ENCODE data around the gene LRP5.
"Not testable (repeated sequence)": the region's sequence is repeated elsewhere in the genome, so short reads cannot be mapped to it uniquely, and the experiment has no call there.

LRP5 gene

DNA sequence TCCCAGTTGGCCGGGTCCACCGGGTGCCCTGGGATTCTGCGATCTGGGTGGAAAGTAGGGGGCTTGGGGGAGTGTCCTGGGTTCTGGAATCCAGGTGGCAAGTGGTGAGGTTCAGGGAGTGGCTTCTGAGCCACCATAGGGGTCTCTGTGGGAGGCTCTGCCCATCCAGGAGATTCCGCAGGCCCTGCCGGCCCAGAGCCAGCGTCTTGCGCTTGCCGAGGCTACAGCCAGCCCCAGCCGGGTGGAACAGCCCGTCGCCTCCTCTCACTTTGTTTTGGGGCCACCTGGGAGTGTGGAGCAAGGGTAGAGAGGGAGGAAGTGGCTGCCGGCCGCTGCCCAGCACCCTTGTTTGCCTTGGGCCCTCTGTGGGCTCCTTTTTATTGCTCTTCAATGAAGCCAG is 87.5 kb downstream of the LRP5 start:
- Histone ChIP-seq H3K27ac (ENCODE audit: low read length) (peak overlapping the region; percentile 91), H3K9ac (ENCODE audit: low read length in 2 of 2) (peak overlapping the region; percentile 51 to 64), H3K9me3 (ENCODE audit: control insufficient read depth in 2 of 2, low read length in 2 of 2) (no peaks in the 10 kb centered on the region), H3K4me3 (ENCODE audit: low read length in 2 of 2) (peak overlapping the region in 1 of 2 donors; percentile 8), H3K36me3 (ENCODE audit: control insufficient read depth in 2 of 2, insufficient read depth in 2 of 2, low read length in 2 of 2) (peaks cover 10 to 16% of the 10 kb centered on the region in 2 donors), H3K27me3 (ENCODE audit: control insufficient read depth in 1 of 2, insufficient read depth in 2 of 2, low read length in 2 of 2) (no peaks in the 10 kb centered on the region), H3K4me1 (ENCODE audit: control insufficient read depth, insufficient read depth, low read length) (peaks cover 36% of the 10 kb centered on the region)

DNA sequence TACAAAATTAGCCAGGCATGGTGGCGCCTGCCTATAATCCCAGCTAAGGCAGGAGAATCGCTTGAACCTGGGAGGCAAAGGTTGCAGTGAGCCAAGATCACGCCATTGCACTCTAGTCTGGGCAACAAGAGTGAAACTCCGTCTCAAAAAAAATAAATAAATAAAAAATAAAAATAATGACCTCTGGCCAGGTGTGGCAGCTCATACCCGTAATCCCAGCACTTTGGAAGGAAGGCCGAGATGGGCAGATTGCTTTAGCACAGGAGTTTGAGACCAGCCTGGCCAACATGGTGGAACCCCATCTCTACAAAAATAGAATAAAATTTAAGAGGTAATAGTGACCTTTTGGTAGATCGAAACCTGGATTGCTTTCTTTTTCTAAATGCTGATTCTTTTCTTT is 88.2 kb downstream of the LRP5 start:
- H3K9me3 ChIP-seq (ENCODE audit: control insufficient read depth in 2 of 2, low read length in 2 of 2); H3K9ac ChIP-seq (ENCODE audit: low read length in 2 of 2); H3K4me3 ChIP-seq (ENCODE audit: low read length in 2 of 2); H3K27me3 ChIP-seq (ENCODE audit: control insufficient read depth in 1 of 2, insufficient read depth in 2 of 2, low read length in 2 of 2): not testable (repeated sequence)
- H3K36me3 ChIP-seq (ENCODE audit: control insufficient read depth in 2 of 2, insufficient read depth in 2 of 2, low read length in 2 of 2): peaks cover 10 to 16% of the 10 kb centered on the region in 2 donors
- H3K4me1 ChIP-seq (ENCODE audit: control insufficient read depth, insufficient read depth, low read length): peaks cover 38% of the 10 kb centered on the region
- peak overlapping the region; percentile 46 for H3K27ac ChIP-seq (ENCODE audit: low read length)

DNA sequence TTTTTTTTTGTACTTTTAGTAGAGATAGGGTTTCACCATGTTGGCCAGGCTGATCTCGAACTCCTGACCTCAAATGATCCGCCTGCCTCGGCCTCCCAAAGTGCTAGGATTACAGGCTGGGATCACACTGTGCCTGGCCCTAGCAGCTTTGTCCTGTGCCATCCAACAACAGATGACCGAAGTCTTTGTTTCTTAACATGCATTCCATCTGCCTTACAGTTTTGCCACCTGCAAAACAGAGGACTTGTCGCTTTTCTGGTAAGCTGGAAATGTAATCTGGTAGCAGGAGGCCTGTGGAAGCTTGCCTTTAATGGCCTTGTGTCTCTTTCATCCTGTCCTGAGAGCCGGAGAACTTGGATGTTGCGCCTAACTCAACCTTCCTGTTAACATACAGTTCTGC is 89.5 kb downstream of the LRP5 start:
- H3K4me1 ChIP-seq (ENCODE audit: control insufficient read depth, insufficient read depth, low read length): peaks cover 49% of the 10 kb centered on the region
- peak overlapping the region; percentile 46 for H3K27ac ChIP-seq (ENCODE audit: low read length)

DNA sequence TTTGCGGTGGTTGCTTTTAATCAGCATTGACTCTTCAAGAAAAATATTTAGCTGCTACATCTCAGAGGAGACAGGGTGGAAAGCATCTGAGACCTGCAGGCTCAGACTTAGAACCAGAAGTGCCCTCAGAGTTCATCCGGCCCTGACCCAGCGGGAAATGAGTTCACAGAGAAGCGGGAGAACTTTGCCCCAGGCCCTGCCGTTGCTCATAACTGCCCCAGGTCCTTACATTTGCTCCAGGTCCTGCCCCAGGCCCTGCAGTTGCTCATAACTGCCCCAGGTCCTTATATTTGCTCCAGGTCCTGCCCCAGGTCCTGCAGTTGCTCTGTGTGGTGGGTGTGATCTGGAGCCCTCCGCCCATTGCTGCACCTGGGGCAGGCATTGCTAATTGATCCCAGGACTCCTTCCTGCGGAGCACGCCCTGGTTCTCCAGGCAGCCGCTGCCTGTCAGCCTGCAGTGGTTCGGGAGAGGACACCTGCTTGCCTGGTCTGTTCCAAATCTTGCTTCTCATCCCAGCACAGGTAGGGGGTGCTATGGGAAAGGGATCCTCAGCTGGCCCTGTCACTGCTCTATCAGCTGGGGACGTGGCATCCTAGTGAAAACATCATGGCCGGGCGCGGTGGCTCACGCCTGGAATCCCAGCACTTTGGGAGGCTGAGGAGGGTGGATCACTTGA is 90.1 kb downstream of the LRP5 start:
- no peaks in the 10 kb centered on the region for H3K9me3 ChIP-seq (ENCODE audit: control insufficient read depth in 2 of 2, low read length in 2 of 2)
- H3K4me1 ChIP-seq (ENCODE audit: control insufficient read depth, insufficient read depth, low read length): peaks cover 48% of the 10 kb centered on the region
- H3K4me3 ChIP-seq (ENCODE audit: low read length in 2 of 2): no peak overlapping the region
- H3K9ac ChIP-seq (ENCODE audit: low read length in 2 of 2): no peak overlapping the region
- H3K36me3 ChIP-seq (ENCODE audit: control insufficient read depth in 2 of 2, insufficient read depth in 2 of 2, low read length in 2 of 2): peaks cover 14 to 27% of the 10 kb centered on the region in 2 donors
- H3K27me3 ChIP-seq (ENCODE audit: control insufficient read depth in 1 of 2, insufficient read depth in 2 of 2, low read length in 2 of 2): no peaks in the 10 kb centered on the region
- peak overlapping the region; percentile 24 for H3K27ac ChIP-seq (ENCODE audit: low read length)

More for the DNA sequence above, 89.5 kb downstream of the LRP5 start:
- H3K36me3 ChIP-seq (ENCODE audit: control insufficient read depth in 2 of 2, insufficient read depth in 2 of 2, low read length in 2 of 2): peaks cover 14 to 25% of the 10 kb centered on the region in 2 donors
- no peaks in the 10 kb centered on the region for H3K9me3 ChIP-seq (ENCODE audit: control insufficient read depth in 2 of 2, low read length in 2 of 2)
- H3K27me3 ChIP-seq (ENCODE audit: control insufficient read depth in 1 of 2, insufficient read depth in 2 of 2, low read length in 2 of 2): no peaks in the 10 kb centered on the region
- peak overlapping the region in 1 of 2 donors; percentile 47 for H3K9ac ChIP-seq (ENCODE audit: low read length in 2 of 2)
- no peak overlapping the region for H3K4me3 ChIP-seq (ENCODE audit: low read length in 2 of 2)

DNA sequence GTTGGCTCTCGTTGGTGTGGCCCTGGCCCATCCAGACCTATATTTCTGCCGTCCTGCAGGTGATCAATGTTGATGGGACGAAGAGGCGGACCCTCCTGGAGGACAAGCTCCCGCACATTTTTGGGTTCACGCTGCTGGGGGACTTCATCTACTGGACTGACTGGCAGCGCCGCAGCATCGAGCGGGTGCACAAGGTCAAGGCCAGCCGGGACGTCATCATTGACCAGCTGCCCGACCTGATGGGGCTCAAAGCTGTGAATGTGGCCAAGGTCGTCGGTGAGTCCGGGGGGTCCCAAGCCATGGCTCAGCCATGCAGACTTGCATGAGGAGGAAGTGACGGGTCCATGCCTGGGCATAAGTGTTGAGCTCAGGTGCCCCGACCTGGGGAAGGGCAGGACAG is 91.0 kb downstream of the LRP5 start:
- H3K27ac ChIP-seq (ENCODE audit: low read length): no peak overlapping the region
- H3K9me3 ChIP-seq (ENCODE audit: control insufficient read depth in 2 of 2, low read length in 2 of 2): no peaks in the 10 kb centered on the region
- peaks cover 39% of the 10 kb centered on the region for H3K4me1 ChIP-seq (ENCODE audit: control insufficient read depth, insufficient read depth, low read length)
- no peaks in the 10 kb centered on the region for H3K27me3 ChIP-seq (ENCODE audit: control insufficient read depth in 1 of 2, insufficient read depth in 2 of 2, low read length in 2 of 2)
- no peak overlapping the region for H3K4me3 ChIP-seq (ENCODE audit: low read length in 2 of 2)
- H3K9ac ChIP-seq (ENCODE audit: low read length in 2 of 2): no peak overlapping the region
- peaks cover 14 to 29% of the 10 kb centered on the region in 2 donors for H3K36me3 ChIP-seq (ENCODE audit: control insufficient read depth in 2 of 2, insufficient read depth in 2 of 2, low read length in 2 of 2)

DNA sequence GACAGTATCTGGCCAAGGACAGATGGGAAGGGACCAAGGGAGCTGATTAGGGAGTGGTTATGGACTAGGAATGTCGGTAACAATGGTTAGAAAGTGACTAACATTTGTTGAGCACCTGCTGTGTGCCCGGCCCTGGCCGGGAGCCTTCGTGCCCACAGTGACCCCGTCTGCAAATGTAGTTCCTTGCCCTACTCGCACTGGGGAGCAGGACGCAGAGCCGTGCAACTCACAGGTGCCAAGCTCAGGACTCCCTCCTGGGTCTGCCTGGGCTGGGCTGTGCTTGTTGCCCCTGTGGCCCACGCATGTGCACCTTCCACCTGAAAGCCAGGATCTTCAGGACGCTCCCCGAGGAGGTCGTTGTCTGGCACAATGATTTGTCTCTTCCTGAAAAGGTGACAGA is 91.4 kb downstream of the LRP5 start:
- H3K4me1 ChIP-seq (ENCODE audit: control insufficient read depth, insufficient read depth, low read length): peaks cover 37% of the 10 kb centered on the region
- peaks cover 14 to 32% of the 10 kb centered on the region in 2 donors for H3K36me3 ChIP-seq (ENCODE audit: control insufficient read depth in 2 of 2, insufficient read depth in 2 of 2, low read length in 2 of 2)
- H3K27ac ChIP-seq (ENCODE audit: low read length): no peak overlapping the region
- no peak overlapping the region for H3K9ac ChIP-seq (ENCODE audit: low read length in 2 of 2)
- H3K4me3 ChIP-seq (ENCODE audit: low read length in 2 of 2): no peak overlapping the region
- H3K9me3 ChIP-seq (ENCODE audit: control insufficient read depth in 2 of 2, low read length in 2 of 2): no peaks in the 10 kb centered on the region
- H3K27me3 ChIP-seq (ENCODE audit: control insufficient read depth in 1 of 2, insufficient read depth in 2 of 2, low read length in 2 of 2): no peaks in the 10 kb centered on the region

DNA sequence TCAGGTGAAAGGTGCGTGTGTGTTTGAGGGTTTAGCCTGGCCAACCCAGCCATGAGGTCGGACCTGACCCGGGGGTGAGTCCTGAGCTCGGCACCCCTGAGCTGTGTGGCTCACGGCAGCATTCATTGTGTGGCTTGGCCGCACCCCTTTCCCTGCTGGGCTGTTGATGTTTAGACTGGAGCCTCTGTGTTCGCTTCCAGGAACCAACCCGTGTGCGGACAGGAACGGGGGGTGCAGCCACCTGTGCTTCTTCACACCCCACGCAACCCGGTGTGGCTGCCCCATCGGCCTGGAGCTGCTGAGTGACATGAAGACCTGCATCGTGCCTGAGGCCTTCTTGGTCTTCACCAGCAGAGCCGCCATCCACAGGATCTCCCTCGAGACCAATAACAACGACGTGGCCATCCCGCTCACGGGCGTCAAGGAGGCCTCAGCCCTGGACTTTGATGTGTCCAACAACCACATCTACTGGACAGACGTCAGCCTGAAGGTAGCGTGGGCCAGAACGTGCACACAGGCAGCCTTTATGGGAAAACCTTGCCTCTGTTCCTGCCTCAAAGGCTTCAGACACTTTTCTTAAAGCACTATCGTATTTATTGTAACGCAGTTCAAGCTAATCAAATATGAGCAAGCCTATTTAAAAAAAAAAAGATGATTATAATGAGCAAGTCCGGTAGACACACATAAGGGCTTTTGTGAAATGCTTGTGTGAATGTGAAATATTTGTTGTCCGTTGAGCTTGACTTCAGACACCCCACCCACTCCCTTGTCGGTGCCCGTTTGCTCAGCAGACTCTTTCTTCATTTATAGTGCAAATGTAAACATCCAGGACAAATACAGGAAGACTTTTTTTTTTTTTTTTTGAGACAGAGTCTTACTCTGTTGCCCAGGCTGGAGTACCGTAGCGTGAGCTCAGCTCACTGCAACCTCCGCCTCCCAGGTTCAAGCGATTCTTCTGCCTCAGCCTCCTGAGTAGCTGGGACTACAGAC is 94.2 kb downstream of the LRP5 start:
- Histone ChIP-seq H3K9ac (ENCODE audit: low read length in 2 of 2) (no peak overlapping the region), H3K4me1 (ENCODE audit: control insufficient read depth, insufficient read depth, low read length) (peaks cover 13% of the 10 kb centered on the region), H3K27ac (ENCODE audit: low read length) (peak overlapping the region; percentile 24), H3K4me3 (ENCODE audit: low read length in 2 of 2) (no peak overlapping the region), H3K36me3 (ENCODE audit: control insufficient read depth in 2 of 2, insufficient read depth in 2 of 2, low read length in 2 of 2) (peaks cover 32 to 50% of the 10 kb centered on the region in 2 donors), H3K9me3 (ENCODE audit: control insufficient read depth in 2 of 2, low read length in 2 of 2) (no peaks in the 10 kb centered on the region), H3K27me3 (ENCODE audit: control insufficient read depth in 1 of 2, insufficient read depth in 2 of 2, low read length in 2 of 2) (no peaks in the 10 kb centered on the region)

DNA sequence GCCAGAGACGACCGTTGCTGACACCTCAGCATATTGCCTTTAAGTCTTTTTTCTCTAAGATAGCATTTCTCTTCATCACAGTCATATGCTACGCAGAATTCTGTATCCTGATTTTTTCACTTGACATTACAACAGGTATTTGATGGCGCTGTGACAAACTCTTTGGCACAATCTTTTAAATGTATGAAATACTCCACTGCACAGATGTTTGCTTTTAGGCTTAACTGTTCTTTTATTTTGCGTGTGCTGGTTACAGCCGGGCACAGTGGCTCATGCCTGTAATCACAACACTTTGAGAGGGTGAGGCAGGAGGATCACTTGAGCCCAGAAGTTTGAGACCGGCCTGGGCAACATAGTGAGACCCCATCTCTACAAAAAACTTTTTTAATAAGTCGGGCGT is 96.1 kb downstream of the LRP5 start:
- no peaks in the 10 kb centered on the region for H3K27me3 ChIP-seq (ENCODE audit: control insufficient read depth in 1 of 2, insufficient read depth in 2 of 2, low read length in 2 of 2)
- H3K4me1 ChIP-seq (ENCODE audit: control insufficient read depth, insufficient read depth, low read length): peaks cover 23% of the 10 kb centered on the region
- peaks cover 37 to 56% of the 10 kb centered on the region in 2 donors for H3K36me3 ChIP-seq (ENCODE audit: control insufficient read depth in 2 of 2, insufficient read depth in 2 of 2, low read length in 2 of 2)
- H3K9ac ChIP-seq (ENCODE audit: low read length in 2 of 2): no peak overlapping the region
- no peak overlapping the region for H3K27ac ChIP-seq (ENCODE audit: low read length)
- no peak overlapping the region for H3K4me3 ChIP-seq (ENCODE audit: low read length in 2 of 2)
- no peaks in the 10 kb centered on the region for H3K9me3 ChIP-seq (ENCODE audit: control insufficient read depth in 2 of 2, low read length in 2 of 2)

DNA sequence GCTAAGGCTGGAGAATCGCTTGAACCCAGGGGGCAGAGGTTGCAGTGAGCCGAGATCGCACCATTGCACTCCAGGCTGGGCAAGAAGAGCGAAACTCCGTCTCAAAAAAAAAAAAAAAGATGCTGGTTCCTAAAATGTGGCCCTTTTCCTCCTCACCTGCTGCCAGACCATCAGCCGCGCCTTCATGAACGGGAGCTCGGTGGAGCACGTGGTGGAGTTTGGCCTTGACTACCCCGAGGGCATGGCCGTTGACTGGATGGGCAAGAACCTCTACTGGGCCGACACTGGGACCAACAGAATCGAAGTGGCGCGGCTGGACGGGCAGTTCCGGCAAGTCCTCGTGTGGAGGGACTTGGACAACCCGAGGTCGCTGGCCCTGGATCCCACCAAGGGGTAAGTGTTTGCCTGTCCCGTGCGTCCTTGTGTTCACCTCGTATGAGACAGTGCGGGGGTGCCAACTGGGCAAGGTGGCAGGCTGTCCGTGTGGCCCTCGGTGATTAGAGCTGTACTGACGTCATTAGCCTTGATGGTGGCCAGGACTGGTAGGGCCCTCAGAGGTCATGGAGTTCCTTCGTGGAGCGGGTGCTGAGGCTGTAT is 97.5 kb downstream of the LRP5 start:
- H3K4me1 ChIP-seq (ENCODE audit: control insufficient read depth, insufficient read depth, low read length): peaks cover 29% of the 10 kb centered on the region
- peaks cover 42 to 59% of the 10 kb centered on the region in 2 donors for H3K36me3 ChIP-seq (ENCODE audit: control insufficient read depth in 2 of 2, insufficient read depth in 2 of 2, low read length in 2 of 2)
- H3K27ac ChIP-seq (ENCODE audit: low read length): peak overlapping the region; percentile 11
- no peaks in the 10 kb centered on the region for H3K27me3 ChIP-seq (ENCODE audit: control insufficient read depth in 1 of 2, insufficient read depth in 2 of 2, low read length in 2 of 2)
- H3K9ac ChIP-seq (ENCODE audit: low read length in 2 of 2): no peak overlapping the region
- H3K9me3 ChIP-seq (ENCODE audit: control insufficient read depth in 2 of 2, low read length in 2 of 2): no peaks in the 10 kb centered on the region
- H3K4me3 ChIP-seq (ENCODE audit: low read length in 2 of 2): no peak overlapping the region

DNA sequence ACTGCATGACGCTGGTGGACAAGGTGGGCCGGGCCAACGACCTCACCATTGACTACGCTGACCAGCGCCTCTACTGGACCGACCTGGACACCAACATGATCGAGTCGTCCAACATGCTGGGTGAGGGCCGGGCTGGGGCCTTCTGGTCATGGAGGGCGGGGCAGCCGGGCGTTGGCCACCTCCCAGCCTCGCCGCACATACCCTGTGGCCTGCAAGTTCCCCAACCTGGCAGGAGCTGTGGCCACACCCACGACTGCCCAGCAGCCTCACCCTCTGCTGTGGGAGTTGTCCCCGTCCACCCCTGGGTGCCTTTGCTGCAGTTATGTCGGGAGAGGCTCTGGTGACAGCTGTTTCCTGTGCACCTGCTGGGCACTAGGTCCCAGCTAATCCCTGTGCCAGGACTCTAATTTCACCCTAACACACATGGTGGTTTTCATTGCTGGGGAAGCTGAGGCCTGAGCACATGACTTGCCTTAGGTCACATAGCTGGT is 99.2 kb downstream of the LRP5 start:
- Histone ChIP-seq H3K36me3 (ENCODE audit: control insufficient read depth in 2 of 2, insufficient read depth in 2 of 2, low read length in 2 of 2) (peaks cover 42 to 62% of the 10 kb centered on the region in 2 donors), H3K27ac (ENCODE audit: low read length) (no peak overlapping the region), H3K4me3 (ENCODE audit: low read length in 2 of 2) (no peak overlapping the region), H3K9ac (ENCODE audit: low read length in 2 of 2) (no peak overlapping the region), H3K27me3 (ENCODE audit: control insufficient read depth in 1 of 2, insufficient read depth in 2 of 2, low read length in 2 of 2) (no peaks in the 10 kb centered on the region), H3K4me1 (ENCODE audit: control insufficient read depth, insufficient read depth, low read length) (peaks cover 18% of the 10 kb centered on the region), H3K9me3 (ENCODE audit: control insufficient read depth in 2 of 2, low read length in 2 of 2) (no peaks in the 10 kb centered on the region)
